HK-2 (cell line): ENCODE results near the gene THADA.
"Not testable (repeated sequence)": the region's sequence is repeated elsewhere in the genome, so short reads cannot be mapped to it uniquely, and the experiment has no call there.

ENCODE experiments used
- DNase-seq: peaks from one replicate; pipeline ENCODE4 v3.0.0-alpha.2; 2018; ENCODE audit not compliant: unreplicated experiment

THADA gene

GRCh38 chr2:43595603-43596412 lies at the start of gene THADA:
THADA (minus strand) TSS chr2:43596038; CDS start chr2:43592392, 3,646 bp downstream.
- DNase-seq: peak; percentile 97

- DNase-seq: no peak
Observed at GRCh38 chr2:43643680-43644079, 47.8 kb upstream of the THADA start.

- no peak for DNase-seq
Observed at GRCh38 chr2:43642363-43642762, 46.5 kb upstream of the THADA start.

GRCh38 chr2:43637030-43637803 lies 41.4 kb upstream of the THADA start, which contains the start of gene PLEKHH2:
PLEKHH2 (plus strand) TSS chr2:43637260; CDS start chr2:43644674, 7,414 bp downstream.
- peak; percentile 93 for DNase-seq

- DNase-seq: no peak
Observed at GRCh38 chr2:43636621-43637020, 40.8 kb upstream of the THADA start.

- DNase-seq: not testable (repeated sequence)
Observed at GRCh38 chr2:43636153-43636552, 40.3 kb upstream of the THADA start.

GRCh38 chr2:43634604-43635306 lies 38.9 kb upstream of the THADA start:
- DNase-seq: no peak

- DNase-seq: no peak
Observed at GRCh38 chr2:43631618-43632317, 35.9 kb upstream of the THADA start.

- no peak for DNase-seq
Observed at GRCh38 chr2:43622931-43623451, 27.2 kb upstream of the THADA start.

GRCh38 chr2:43619511-43619910 lies 23.7 kb upstream of the THADA start:
- no peak for DNase-seq

GRCh38 chr2:43616967-43617680 lies 21.3 kb upstream of the THADA start:
- DNase-seq: no peak

GRCh38 chr2:43612944-43613343 lies 17.1 kb upstream of the THADA start:
- no peak for DNase-seq

GRCh38 chr2:43611987-43612894 lies 16.4 kb upstream of the THADA start:
- DNase-seq: peak; percentile 63

- no peak for DNase-seq
Observed at GRCh38 chr2:43610361-43610760, 14.5 kb upstream of the THADA start.

- DNase-seq: peak; percentile 22
Observed at GRCh38 chr2:43609290-43609918, 13.6 kb upstream of the THADA start.

- no peak for DNase-seq
Observed at GRCh38 chr2:43605851-43606250, 10.0 kb upstream of the THADA start.

GRCh38 chr2:43605079-43605655 lies 9.3 kb upstream of the THADA start:
- peak; percentile 27 for DNase-seq

GRCh38 chr2:43604674-43605073 lies 8.8 kb upstream of the THADA start:
- DNase-seq: no peak

GRCh38 chr2:43600596-43600995 lies 4.8 kb upstream of the THADA start:
- DNase-seq: not testable (repeated sequence)
